HCT116 (cell line): ENCODE results near the gene TMTC3. TPM values are rescaled to one million over a fixed set of nuclear protein-coding genes. Genes with fewer than 3 reads are reported as not detected.

ENCODE experiments used
- ATAC-seq: fragments of 200-7000 bp; cut with Tn5 transposase; 2 replicates; pipeline ENCODE4 v1.9.1; 2020; ENCODE audit warnings: mild to moderate bottlenecking, moderate library complexity
- BruUV-seq: library from RNA; stranded (reverse); fragments of 400-500 nt; replicated peaks from 2 replicates; lab custom pipeline; 2021; lab: Mats Ljungman, UMichigan
- CTCF ChIA-PET: fragments of 300-600 bp; sonication (Branson Sonifier 250); formaldehyde crosslinking; loops from one replicate; lab custom pipeline; 2021; ENCODE audit warnings: antibody characterized with exemption; lab: Charles Lee
- POLR2A ChIA-PET: fragments of 300-600, 350-600 bp; sonication (Branson Sonifier 250); formaldehyde crosslinking; loops from one replicate; lab custom pipeline; 2021; ENCODE audit warnings: antibody characterized with exemption; lab: Charles Lee
- RAD21 ChIA-PET, 2 experiments: fragments of 300-600 bp; sonication (Branson Sonifier 250); formaldehyde crosslinking; loops; one replicate each; lab custom pipeline; 2023; ENCODE audit warnings: low total read pairs in 2 of 2; ENCODE audit not compliant: uncharacterized antibody in 2 of 2, unreplicated experiment in 2 of 2, low non-redundant PET in 1 of 2; lab: Charles Lee
- DNase-seq: peaks from one replicate; pipeline ENCODE4 v3.0.0-alpha.2; 2010; ENCODE audit warnings: low read depth, low spot score
- H2AFZ ChIP-seq: fragments of 200-600 bp; shearing (Covaris generic), sonication (generic); 2 replicates; pipeline ENCODE4 v1.6.1; 2017; ENCODE audit warnings: low read depth, mixed run types, mixed read lengths, antibody characterized with exemption, low read length; ENCODE audit not compliant: poor library complexity, severe bottlenecking
- H3K27ac ChIP-seq: 2 replicates; pipeline ENCODE4 v1.5.1; 2012; ENCODE audit warnings: low read depth, low read length
- H3K27me3 ChIP-seq: fragments of 200-600 bp; sonication (generic); 2 replicates; pipeline ENCODE4 v1.6.1; 2016; ENCODE audit warnings: mixed run types, low read length, mixed read lengths; ENCODE audit not compliant: insufficient read depth
- H3K36me3 ChIP-seq, 2 experiments: fragments of 200-500 bp in 1 of 2; fragments of 200-600 bp in 1 of 2; sonication (Bioruptor generic) in 1 of 2; sonication (generic) in 1 of 2; 2 replicates each; pipeline versions ENCODE4 v1.5.1 to v1.6.1; 2014 to 2016; ENCODE audit warnings: low read length in 2 of 2, inconsistent platforms in 1 of 2, mixed read lengths in 1 of 2, mixed run types in 1 of 2; ENCODE audit not compliant: insufficient read depth in 2 of 2, control insufficient read depth in 1 of 2
- H3K4me1 ChIP-seq, 2 experiments: fragments of 200-600 bp in 1 of 2; sonication (generic) in 1 of 2; 2 replicates each; pipeline versions ENCODE4 v1.5.1 to v1.6.1; 2012 to 2017; ENCODE audit warnings: low read length in 2 of 2, inconsistent platforms in 1 of 2, mild to moderate bottlenecking in 1 of 2, mixed read lengths in 1 of 2, mixed run types in 1 of 2, moderate library complexity in 1 of 2; ENCODE audit not compliant: insufficient read depth in 2 of 2, control insufficient read depth in 1 of 2
- H3K4me2 ChIP-seq: fragments of 200-600 bp; sonication (generic); 2 replicates; pipeline ENCODE4 v1.6.1; 2017; ENCODE audit warnings: mixed run types, low read length, mixed read lengths
- H3K4me3 ChIP-seq, 2 experiments: fragments of 200-600 bp in 1 of 2; sonication (generic) in 1 of 2; replicated peaks in 1 of 2; 2 replicates each; pipeline ENCODE4 v1.5.1; 2011 to 2016; ENCODE audit warnings: low read length in 2 of 2, control low read depth in 1 of 2, low read depth in 1 of 2, mild to moderate bottlenecking in 1 of 2, mixed read lengths in 1 of 2, mixed run types in 1 of 2
- H3K79me2 ChIP-seq: fragments of 200-600 bp; sonication (generic); 2 replicates; pipeline ENCODE4 v1.6.1; 2017; ENCODE audit warnings: mild to moderate bottlenecking, mixed run types, low read length, moderate library complexity, mixed read lengths; ENCODE audit not compliant: insufficient read depth
- H3K9ac ChIP-seq: fragments of 200-600 bp; sonication (generic); 2 replicates; pipeline ENCODE4 v1.6.1; 2016; ENCODE audit warnings: low read length, mixed read lengths
- H3K9me2 ChIP-seq: fragments of 200-600 bp; sonication (generic), shearing (Covaris generic); 2 replicates; pipeline ENCODE4 v1.6.1; 2017; ENCODE audit warnings: mixed run types, mild to moderate bottlenecking, moderate library complexity; ENCODE audit not compliant: insufficient read depth
- H3K9me3 ChIP-seq, 2 experiments: fragments of 200-500 bp in 1 of 2; fragments of 200-600 bp in 1 of 2; sonication (Bioruptor generic) in 1 of 2; sonication (generic) in 1 of 2; 2 replicates each; pipeline ENCODE4 v1.6.1; 2014 to 2017; ENCODE audit warnings: low read length in 2 of 2, mixed read lengths in 2 of 2, inconsistent platforms in 1 of 2, low read depth in 1 of 2, mild to moderate bottlenecking in 1 of 2, mixed run types in 1 of 2, moderate library complexity in 1 of 2; ENCODE audit not compliant: control insufficient read depth in 1 of 2, insufficient read depth in 1 of 2
- H4K20me1 ChIP-seq: fragments of 200-600 bp; sonication (generic), shearing (Covaris generic); 2 replicates; pipeline ENCODE4 v1.6.1; 2017; ENCODE audit warnings: mixed run types, mild to moderate bottlenecking, moderate library complexity; ENCODE audit not compliant: insufficient read depth
- ATF3 ChIP-seq: IDR thresholded peaks from 2 replicates; pipeline ENCODE4 v1.6.1; 2012
- CBX3 ChIP-seq: IDR thresholded peaks from 2 replicates; pipeline ENCODE4 v1.6.1; 2012; ENCODE audit warnings: low read depth
- CEBPB ChIP-seq: IDR thresholded peaks from 2 replicates; pipeline ENCODE4 v1.6.1; 2012; ENCODE audit warnings: low read depth
- EGR1 ChIP-seq: IDR thresholded peaks from 2 replicates; pipeline ENCODE4 v1.6.1; 2012; ENCODE audit warnings: low read depth
- ELF1 ChIP-seq: IDR thresholded peaks from 2 replicates; pipeline ENCODE4 v1.6.1; 2012; ENCODE audit warnings: low read depth, borderline replicate concordance
- EZH2 ChIP-seq: fragments of 200-600 bp; sonication (generic); IDR thresholded peaks from 2 replicates; pipeline ENCODE4 v1.6.1; 2017; ENCODE audit warnings: antibody characterized with exemption, mixed run types
- EZH2phosphoT487 ChIP-seq: fragments of 200-600 bp; IDR thresholded peaks from 2 replicates; pipeline ENCODE4 v1.6.1; 2018; ENCODE audit warnings: antibody characterized with exemption, borderline replicate concordance
- FOSL1 ChIP-seq: IDR thresholded peaks from 2 replicates; pipeline ENCODE4 v1.6.1; 2012; ENCODE audit warnings: low read depth
- JUND ChIP-seq: IDR thresholded peaks from 2 replicates; pipeline ENCODE4 v1.6.1; 2012
- MAX ChIP-seq: IDR thresholded peaks from 2 replicates; pipeline ENCODE4 v1.6.1; 2012
- POLR2A ChIP-seq: IDR thresholded peaks from 2 replicates; pipeline ENCODE4 v1.7.0; 2011; ENCODE audit warnings: borderline replicate concordance; ENCODE audit not compliant: insufficient read depth, insufficient read length; ENCODE audit errors: extremely low read depth
- RAD21 ChIP-seq: IDR thresholded peaks from 2 replicates; pipeline ENCODE4 v1.6.1; 2012; ENCODE audit warnings: low read depth, mild to moderate bottlenecking
- SIN3A ChIP-seq: IDR thresholded peaks from 2 replicates; pipeline ENCODE4 v1.6.1; 2012; ENCODE audit warnings: low read depth
- SP1 ChIP-seq: IDR thresholded peaks from 2 replicates; pipeline ENCODE4 v1.6.1; 2012; ENCODE audit warnings: low read depth
- SRF ChIP-seq: IDR thresholded peaks from 2 replicates; pipeline ENCODE4 v1.6.1; 2012; ENCODE audit warnings: low read depth
- TCF7L2 ChIP-seq: IDR thresholded peaks from 2 replicates; pipeline ENCODE4 v1.7.0; 2011; ENCODE audit warnings: borderline replicate concordance, inconsistent platforms; ENCODE audit not compliant: insufficient read depth, insufficient read length; ENCODE audit errors: extremely low read depth
- ZFX ChIP-seq: fragments of 450-650 bp; IDR thresholded peaks from 2 replicates; pipeline ENCODE4 v1.6.1; 2017
- intact Hi-C: fragments of 100-400 bp; cut with micrococcal nuclease; formaldehyde crosslinking; loops from 2 replicates; pipeline ENCODE4 v1.10.0; 2022
- total RNA-seq: library from RNA; stranded (reverse); gene quantifications from one replicate; pipeline ENCODE4 v1.2.1, GENCODE V29; 2021; ENCODE audit not compliant: unreplicated experiment

TMTC3 gene
- total RNA-seq, 1 experiment from 2014 or later = 22.5 TPM

- no peak overlapping the region for H3K4me3 ChIP-seq
These were observed 95.8 kb downstream of the TMTC3 start for GRCh38 chr12:88237954-88238353.

GRCh38 chr12:88238406-88238805, 96.3 kb downstream of the TMTC3 start:
- peak overlapping the region; percentile 49 for H2AFZ ChIP-seq
- H3K9me3 ChIP-seq = no peaks in the 10 kb centered on the region; a peak in 1 of 4 replicates
- ATAC-seq (peak; percentile 66), DNase-seq (no peak)
- no peaks in the 10 kb centered on the region for H3K36me3 ChIP-seq
- BruUV-seq = no TSS peak
- CTCF ChIA-PET = no interaction called here
- RAD21 ChIA-PET = no interaction called here
- no peaks in the 10 kb centered on the region for H3K9me2 ChIP-seq
- H3K27me3 ChIP-seq = no peaks in the 10 kb centered on the region
- H4K20me1 ChIP-seq = no peaks in the 10 kb centered on the region
- H3K4me1 ChIP-seq = peaks cover 0 to 30% of the 10 kb centered on the region in 2 experiments; a peak in 2 of 4 replicates
- no peak for TF ChIP-seq SIN3A
- TF ChIP-seq ZFX = no peak
- TF ChIP-seq FOSL1 = no peak
- no peak for TF ChIP-seq JUND
- no peak for TF ChIP-seq POLR2A
- no peak for TF ChIP-seq RAD21
- no peak for TF ChIP-seq CBX3
- TF ChIP-seq CEBPB = no peak
- TF ChIP-seq SRF = no peak
- no peak for TF ChIP-seq ELF1
- TF ChIP-seq EZH2 = no peak
- no peak for TF ChIP-seq MAX
- TF ChIP-seq ATF3 = no peak
- no peak for TF ChIP-seq EZH2phosphoT487
- no peak for TF ChIP-seq TCF7L2
- TF ChIP-seq EGR1 = no peak
- no peaks in the 10 kb centered on the region for H3K79me2 ChIP-seq
- no peak overlapping the region for H3K27ac ChIP-seq
- H3K4me3 ChIP-seq = no peak overlapping the region
- POLR2A ChIA-PET = no interaction called here
- peak overlapping the region; percentile 26 for H3K4me2 ChIP-seq
- H3K9ac ChIP-seq = no peak overlapping the region
- intact Hi-C loops = no loop called here

More at GRCh38 chr12:88237954-88238353, 95.8 kb downstream of the TMTC3 start:
- Histone ChIP-seq H3K9ac (no peak overlapping the region), H3K9me3 (no peaks in the 10 kb centered on the region; a peak in 1 of 4 replicates), H4K20me1 (no peaks in the 10 kb centered on the region), H3K79me2 (no peaks in the 10 kb centered on the region), H3K9me2 (no peaks in the 10 kb centered on the region), H3K27me3 (no peaks in the 10 kb centered on the region), H3K27ac (no peak overlapping the region), H3K36me3 (no peaks in the 10 kb centered on the region), H2AFZ (peak overlapping the region; percentile 49), H3K4me2 (peak overlapping the region; percentile 26), H3K4me1 (peaks cover 0 to 30% of the 10 kb centered on the region in 2 experiments; a peak in 2 of 4 replicates)
- DNase-seq = peak; percentile 32
- POLR2A ChIA-PET = no interaction called here
- peak; percentile 80 for ATAC-seq
- no TSS peak for BruUV-seq
- CTCF ChIA-PET = no interaction called here
- intact Hi-C loops = no loop called here
- no peak for TF ChIP-seq RAD21
- TF ChIP-seq CBX3 = peak; percentile 77
- TF ChIP-seq SP1 = peak; percentile 33; the same call in 1 of the 2 replicates
- peak; percentile 84 for TF ChIP-seq FOSL1
- TF ChIP-seq JUND = peak; percentile 61
- RAD21 ChIA-PET = interaction anchor here in 1 of 2 experiments (0.6 kb wide), 1 partner anchor 60 kb away, joined by 4 read pairs; no protein-coding TSS in a partner anchor
